HG03025 (cell line): ENCODE results near the gene TFPT.

ENCODE experiments used
- ATAC-seq: cut with Tn5 transposase; IDR thresholded peaks from one replicate; pipeline ENCODE4 v1.9.1; 2021; ENCODE audit warnings: mild to moderate bottlenecking, moderate library complexity; ENCODE audit not compliant: unreplicated experiment, low FRiP score

Gene TFPT

DNA sequence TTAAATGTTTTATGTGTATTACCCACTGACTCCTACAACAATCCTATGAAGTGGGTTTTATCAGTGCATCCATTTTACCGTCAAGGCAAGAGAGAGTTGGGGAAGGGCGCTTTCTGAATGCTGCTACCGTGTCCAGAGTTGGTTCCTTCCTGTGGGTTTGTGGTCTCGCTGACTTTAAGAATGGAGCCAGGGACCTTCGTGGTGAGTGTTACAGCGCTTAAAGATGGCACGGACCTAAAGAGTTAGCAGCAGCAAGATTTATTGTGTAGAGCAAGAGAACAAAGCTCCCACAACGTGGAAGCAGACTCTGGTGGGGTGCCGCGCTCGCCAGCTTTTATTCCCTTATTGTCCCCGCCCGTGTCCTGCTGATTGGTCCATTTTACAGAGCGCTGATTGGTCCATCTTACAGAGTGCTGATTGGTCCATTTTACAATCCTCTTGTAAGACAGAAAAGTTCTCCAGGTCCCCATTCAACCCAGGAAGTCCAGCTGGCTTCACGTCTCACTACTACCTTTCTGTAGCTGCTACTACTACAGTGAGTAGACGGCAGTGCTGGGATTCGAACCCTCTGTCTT is 20.9 kb downstream of the TFPT start:
- ATAC-seq = no peak

DNA sequence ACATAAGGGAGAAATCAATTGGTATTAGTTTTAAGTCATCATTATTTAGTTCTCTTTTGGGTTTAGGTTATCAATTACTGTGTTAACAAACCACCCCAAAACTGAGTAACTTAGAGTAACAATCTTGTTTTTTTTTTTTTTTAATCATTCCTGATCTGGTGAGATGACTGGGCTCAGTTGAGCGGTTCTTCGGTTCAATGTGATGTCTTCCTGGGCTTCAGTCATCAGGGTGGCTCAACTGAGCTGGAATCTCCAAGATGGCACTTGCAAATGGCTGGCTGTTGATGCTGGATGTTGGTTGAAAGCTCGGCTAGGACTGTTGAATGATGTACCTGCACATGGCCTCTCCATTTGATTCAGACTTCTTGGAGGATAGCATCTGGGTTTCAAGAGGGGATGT is 31.0 kb downstream of the TFPT start:
- ATAC-seq = no peak

- ATAC-seq = no peak
Measured at GRCh38 chr19:54081032-54081431, 34.4 kb downstream of the TFPT start, which contains the start of gene TARM1. Gene TARM1, minus strand, starts transcription at chr19:54081365. Its CDS starts 25 bp downstream, at chr19:54081340.

- no peak for ATAC-seq
Measured at GRCh38 chr19:54077334-54077733, 38.1 kb downstream of the TFPT start.

DNA sequence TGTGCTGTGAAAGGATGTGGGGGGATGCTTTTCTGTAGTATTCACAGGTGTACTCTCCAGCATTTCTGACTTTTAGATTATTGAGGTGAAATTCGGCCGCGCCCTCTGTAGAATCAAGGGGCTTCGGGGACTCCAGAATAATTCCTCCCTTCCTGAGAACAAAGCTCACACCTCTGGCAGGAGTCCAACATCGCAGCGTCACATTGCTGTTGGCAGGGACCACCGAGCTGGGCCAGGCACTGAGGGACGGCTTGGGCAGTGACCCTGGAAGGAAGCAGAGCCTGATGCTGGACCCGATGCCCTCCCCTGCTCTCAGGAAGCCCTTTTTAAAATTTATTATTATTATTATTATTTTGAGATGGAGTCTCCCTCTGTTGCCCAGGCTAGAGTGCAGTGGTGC is 40.6 kb downstream of the TFPT start:
- ATAC-seq = no peak

- no peak for ATAC-seq
Measured at GRCh38 chr19:54073829-54074228, 41.6 kb downstream of the TFPT start.

GRCh38 chr19:54069470-54069869 is 46.0 kb downstream of the TFPT start:
- no peak for ATAC-seq

GRCh38 chr19:54063350-54064116 is 51.9 kb downstream of the TFPT start, which contains the start of gene VSTM1:
Gene VSTM1, minus strand, starts transcription at chr19:54063897. Its CDS starts 120 bp downstream, at chr19:54063777.
- ATAC-seq = no peak

DNA sequence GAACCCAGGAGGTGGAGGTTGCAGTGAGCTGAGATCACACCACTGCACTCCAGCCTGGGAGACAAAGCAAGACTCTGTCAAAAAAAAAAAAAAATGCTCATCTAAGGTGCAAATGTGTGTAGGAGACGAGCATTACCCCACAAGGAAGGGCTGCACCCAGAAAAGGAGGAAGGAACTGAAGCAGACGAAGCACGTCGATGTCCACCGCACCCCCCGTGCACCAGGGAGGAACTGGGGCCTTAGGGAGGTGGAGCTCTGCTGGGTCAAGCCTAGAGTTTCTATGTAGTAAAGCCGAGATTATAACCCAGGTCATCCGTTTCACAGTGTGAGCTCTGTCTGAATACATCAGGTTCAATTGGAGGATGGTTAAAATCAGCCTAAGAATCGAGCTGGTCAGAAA is 52.8 kb downstream of the TFPT start:
- no peak for ATAC-seq
